HCT116 (cell line): ENCODE data around the gene TPRG1. TPM values are rescaled to one million over a fixed set of nuclear protein-coding genes. Genes with fewer than 3 reads are reported as not detected.

Experiments used
- ATAC-seq: fragments of 200-7000 bp; cut with Tn5 transposase; 2 replicates; pipeline ENCODE4 v1.9.1; 2020; ENCODE audit warnings: mild to moderate bottlenecking, moderate library complexity
- BruUV-seq: library from RNA; stranded (reverse); fragments of 400-500 nt; replicated peaks from 2 replicates; lab custom pipeline; 2021; lab: Mats Ljungman, UMichigan
- CTCF ChIA-PET: fragments of 300-600 bp; sonication (Branson Sonifier 250); formaldehyde crosslinking; loops from one replicate; lab custom pipeline; 2021; ENCODE audit warnings: antibody characterized with exemption; lab: Charles Lee
- POLR2A ChIA-PET: fragments of 300-600, 350-600 bp; sonication (Branson Sonifier 250); formaldehyde crosslinking; loops from one replicate; lab custom pipeline; 2021; ENCODE audit warnings: antibody characterized with exemption; lab: Charles Lee
- RAD21 ChIA-PET, 2 experiments: fragments of 300-600 bp; sonication (Branson Sonifier 250); formaldehyde crosslinking; loops; one replicate each; lab custom pipeline; 2023; ENCODE audit warnings: low total read pairs in 2 of 2; ENCODE audit not compliant: uncharacterized antibody in 2 of 2, unreplicated experiment in 2 of 2, low non-redundant PET in 1 of 2; lab: Charles Lee
- DNase-seq: peaks from one replicate; pipeline ENCODE4 v3.0.0-alpha.2; 2010; ENCODE audit warnings: low read depth, low spot score
- H2AFZ ChIP-seq: fragments of 200-600 bp; shearing (Covaris generic), sonication (generic); 2 replicates; pipeline ENCODE4 v1.6.1; 2017; ENCODE audit warnings: low read depth, mixed run types, mixed read lengths, antibody characterized with exemption, low read length; ENCODE audit not compliant: poor library complexity, severe bottlenecking
- H3K27ac ChIP-seq: 2 replicates; pipeline ENCODE4 v1.5.1; 2012; ENCODE audit warnings: low read depth, low read length
- H3K27me3 ChIP-seq: fragments of 200-600 bp; sonication (generic); 2 replicates; pipeline ENCODE4 v1.6.1; 2016; ENCODE audit warnings: mixed run types, low read length, mixed read lengths; ENCODE audit not compliant: insufficient read depth
- H3K36me3 ChIP-seq, 2 experiments: fragments of 200-500 bp in 1 of 2; fragments of 200-600 bp in 1 of 2; sonication (Bioruptor generic) in 1 of 2; sonication (generic) in 1 of 2; 2 replicates each; pipeline versions ENCODE4 v1.5.1 to v1.6.1; 2014 to 2016; ENCODE audit warnings: low read length in 2 of 2, inconsistent platforms in 1 of 2, mixed read lengths in 1 of 2, mixed run types in 1 of 2; ENCODE audit not compliant: insufficient read depth in 2 of 2, control insufficient read depth in 1 of 2
- H3K4me1 ChIP-seq, 2 experiments: fragments of 200-600 bp in 1 of 2; sonication (generic) in 1 of 2; 2 replicates each; pipeline versions ENCODE4 v1.5.1 to v1.6.1; 2012 to 2017; ENCODE audit warnings: low read length in 2 of 2, inconsistent platforms in 1 of 2, mild to moderate bottlenecking in 1 of 2, mixed read lengths in 1 of 2, mixed run types in 1 of 2, moderate library complexity in 1 of 2; ENCODE audit not compliant: insufficient read depth in 2 of 2, control insufficient read depth in 1 of 2
- H3K4me2 ChIP-seq: fragments of 200-600 bp; sonication (generic); 2 replicates; pipeline ENCODE4 v1.6.1; 2017; ENCODE audit warnings: mixed run types, low read length, mixed read lengths
- H3K4me3 ChIP-seq, 2 experiments: fragments of 200-600 bp in 1 of 2; sonication (generic) in 1 of 2; replicated peaks in 1 of 2; 2 replicates each; pipeline ENCODE4 v1.5.1; 2011 to 2016; ENCODE audit warnings: low read length in 2 of 2, control low read depth in 1 of 2, low read depth in 1 of 2, mild to moderate bottlenecking in 1 of 2, mixed read lengths in 1 of 2, mixed run types in 1 of 2
- H3K79me2 ChIP-seq: fragments of 200-600 bp; sonication (generic); 2 replicates; pipeline ENCODE4 v1.6.1; 2017; ENCODE audit warnings: mild to moderate bottlenecking, mixed run types, low read length, moderate library complexity, mixed read lengths; ENCODE audit not compliant: insufficient read depth
- H3K9ac ChIP-seq: fragments of 200-600 bp; sonication (generic); 2 replicates; pipeline ENCODE4 v1.6.1; 2016; ENCODE audit warnings: low read length, mixed read lengths
- H3K9me2 ChIP-seq: fragments of 200-600 bp; sonication (generic), shearing (Covaris generic); 2 replicates; pipeline ENCODE4 v1.6.1; 2017; ENCODE audit warnings: mixed run types, mild to moderate bottlenecking, moderate library complexity; ENCODE audit not compliant: insufficient read depth
- H3K9me3 ChIP-seq, 2 experiments: fragments of 200-500 bp in 1 of 2; fragments of 200-600 bp in 1 of 2; sonication (Bioruptor generic) in 1 of 2; sonication (generic) in 1 of 2; 2 replicates each; pipeline ENCODE4 v1.6.1; 2014 to 2017; ENCODE audit warnings: low read length in 2 of 2, mixed read lengths in 2 of 2, inconsistent platforms in 1 of 2, low read depth in 1 of 2, mild to moderate bottlenecking in 1 of 2, mixed run types in 1 of 2, moderate library complexity in 1 of 2; ENCODE audit not compliant: control insufficient read depth in 1 of 2, insufficient read depth in 1 of 2
- H4K20me1 ChIP-seq: fragments of 200-600 bp; sonication (generic), shearing (Covaris generic); 2 replicates; pipeline ENCODE4 v1.6.1; 2017; ENCODE audit warnings: mixed run types, mild to moderate bottlenecking, moderate library complexity; ENCODE audit not compliant: insufficient read depth
- CBX3 ChIP-seq: IDR thresholded peaks from 2 replicates; pipeline ENCODE4 v1.6.1; 2012; ENCODE audit warnings: low read depth
- CEBPB ChIP-seq: IDR thresholded peaks from 2 replicates; pipeline ENCODE4 v1.6.1; 2012; ENCODE audit warnings: low read depth
- ELF1 ChIP-seq: IDR thresholded peaks from 2 replicates; pipeline ENCODE4 v1.6.1; 2012; ENCODE audit warnings: low read depth, borderline replicate concordance
- EZH2 ChIP-seq: fragments of 200-600 bp; sonication (generic); IDR thresholded peaks from 2 replicates; pipeline ENCODE4 v1.6.1; 2017; ENCODE audit warnings: antibody characterized with exemption, mixed run types
- EZH2phosphoT487 ChIP-seq: fragments of 200-600 bp; IDR thresholded peaks from 2 replicates; pipeline ENCODE4 v1.6.1; 2018; ENCODE audit warnings: antibody characterized with exemption, borderline replicate concordance
- POLR2A ChIP-seq: IDR thresholded peaks from 2 replicates; pipeline ENCODE4 v1.7.0; 2011; ENCODE audit warnings: borderline replicate concordance; ENCODE audit not compliant: insufficient read depth, insufficient read length; ENCODE audit errors: extremely low read depth
- POLR2AphosphoS5 ChIP-seq: IDR thresholded peaks from 2 replicates; pipeline ENCODE4 v1.6.1; 2011; ENCODE audit warnings: mild to moderate bottlenecking, low read depth, low read length, moderate library complexity
- RAD21 ChIP-seq: IDR thresholded peaks from 2 replicates; pipeline ENCODE4 v1.6.1; 2012; ENCODE audit warnings: low read depth, mild to moderate bottlenecking
- SIN3A ChIP-seq: IDR thresholded peaks from 2 replicates; pipeline ENCODE4 v1.6.1; 2012; ENCODE audit warnings: low read depth
- SP1 ChIP-seq: IDR thresholded peaks from 2 replicates; pipeline ENCODE4 v1.6.1; 2012; ENCODE audit warnings: low read depth
- SRF ChIP-seq: IDR thresholded peaks from 2 replicates; pipeline ENCODE4 v1.6.1; 2012; ENCODE audit warnings: low read depth
- TCF7L2 ChIP-seq: IDR thresholded peaks from 2 replicates; pipeline ENCODE4 v1.7.0; 2011; ENCODE audit warnings: borderline replicate concordance, inconsistent platforms; ENCODE audit not compliant: insufficient read depth, insufficient read length; ENCODE audit errors: extremely low read depth
- YY1 ChIP-seq: IDR thresholded peaks from 2 replicates; pipeline ENCODE4 v1.6.1; 2011; ENCODE audit warnings: low read length, low read depth, moderate library complexity, mild to moderate bottlenecking; ENCODE audit not compliant: insufficient replicate concordance; ENCODE audit errors: extremely low read depth
- ZFX ChIP-seq: fragments of 450-650 bp; IDR thresholded peaks from 2 replicates; pipeline ENCODE4 v1.6.1; 2017
- ZNF274 ChIP-seq: fragments of 200-500 bp; sonication (Bioruptor generic); IDR thresholded peaks from 2 replicates; pipeline ENCODE4 v1.6.1; 2014; ENCODE audit warnings: mild to moderate bottlenecking, low read depth, low read length, inconsistent platforms
- intact Hi-C: fragments of 100-400 bp; cut with micrococcal nuclease; formaldehyde crosslinking; loops from 2 replicates; pipeline ENCODE4 v1.10.0; 2022
- total RNA-seq: library from RNA; stranded (reverse); gene quantifications from one replicate; pipeline ENCODE4 v1.2.1, GENCODE V29; 2021; ENCODE audit not compliant: unreplicated experiment
- TF ChIP-seq, protein P1 (sequence below): IDR thresholded peaks from 2 replicates; pipeline ENCODE4 v1.6.1; 2012
- TF ChIP-seq, protein P2 (sequence below): IDR thresholded peaks from 2 replicates; pipeline ENCODE4 v1.6.1; 2011; ENCODE audit warnings: mild to moderate bottlenecking, low read length, moderate library complexity; ENCODE audit not compliant: insufficient replicate concordance; ENCODE audit errors: extremely low read depth
- TF ChIP-seq, protein P3 (sequence below): IDR thresholded peaks from 2 replicates; pipeline ENCODE4 v1.6.1; 2012; ENCODE audit warnings: low read depth

The TPRG1 gene
- total RNA-seq, 1 experiment from 2014 or later, result 2.8 TPM

DNA sequence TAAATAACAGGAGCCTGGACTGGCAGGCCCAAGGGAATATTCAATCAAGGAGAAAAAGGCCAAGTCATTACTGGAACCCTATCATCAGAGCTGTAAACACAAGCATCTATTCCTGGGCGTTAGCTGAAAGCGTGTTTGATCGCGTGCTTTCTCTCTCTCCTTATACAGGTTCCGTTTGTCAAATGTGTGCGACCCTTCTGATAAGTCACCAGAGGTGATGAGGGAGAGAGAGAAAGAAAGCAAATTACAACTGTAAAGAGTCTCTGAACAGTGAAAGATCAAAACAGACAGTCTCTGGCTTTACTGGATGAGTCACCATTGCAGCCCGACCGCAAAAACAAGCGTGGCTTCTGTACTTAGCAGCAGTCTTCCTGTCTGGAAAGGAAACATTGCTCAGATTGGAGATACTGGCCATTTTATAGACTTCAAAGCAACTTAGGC is 39.5 kb upstream of the TPRG1 start (continued):
- peak; percentile 97 for TF ChIP-seq SIN3A
- peak; percentile 88 for TF ChIP-seq CEBPB
- TF ChIP-seq RAD21, result 0 out of 2 replicates have a peak, but pooled peaks have one; percentile 3
- peak; percentile 98 for TF ChIP-seq CBX3
- TF ChIP-seq POLR2A, result no peak
- TF ChIP-seq ZFX, result no peak
- peak; percentile 99 for TF ChIP-seq TCF7L2
- TF ChIP-seq EZH2, result no peak

DNA sequence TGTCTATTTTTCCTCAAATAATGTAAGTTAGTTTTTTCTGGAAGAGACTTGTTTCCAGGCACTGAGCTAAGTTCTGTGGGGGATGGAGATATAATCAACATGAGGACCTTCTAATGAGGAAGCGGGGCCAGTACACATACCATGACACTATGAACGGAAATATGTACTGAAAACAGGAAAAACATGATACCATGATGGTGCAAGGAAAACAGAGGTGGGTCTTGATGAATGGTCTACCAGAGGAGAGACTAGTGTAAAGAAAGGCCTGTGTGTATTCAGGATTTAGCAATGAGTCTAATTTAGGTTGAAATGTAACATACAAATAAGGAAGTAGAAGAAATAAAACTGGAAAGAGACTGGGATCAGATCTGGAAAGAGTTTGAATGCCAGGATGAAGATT is 38.9 kb upstream of the TPRG1 start:
- no peaks in the 10 kb centered on the region for H3K79me2 ChIP-seq
- H3K9ac ChIP-seq, result peak overlapping the region; percentile 31; the same call in 1 of the 2 replicates
- no peaks in the 10 kb centered on the region for H3K36me3 ChIP-seq
- H3K27me3 ChIP-seq, result no peaks in the 10 kb centered on the region
- intact Hi-C loops, result no loop called here
- no TSS peak for BruUV-seq
- H4K20me1 ChIP-seq, result no peaks in the 10 kb centered on the region
- H3K4me3 ChIP-seq, result no peak overlapping the region
- DNase-seq (no peak), ATAC-seq (peak; percentile 36)
- POLR2A ChIA-PET, result no interaction called here
- H3K27ac ChIP-seq, result peak overlapping the region; percentile 53; the same call in 1 of the 2 replicates
- H2AFZ ChIP-seq, result peak overlapping the region; percentile 14
- RAD21 ChIA-PET, result no interaction called here
- H3K9me3 ChIP-seq, result no peaks in the 10 kb centered on the region
- CTCF ChIA-PET, result interaction anchor here (1.5 kb wide), 1 partner anchor 1392 kb away, joined by 4 read pairs; no protein-coding TSS in a partner anchor
- H3K9me2 ChIP-seq, result no peaks in the 10 kb centered on the region
- H3K4me1 ChIP-seq, result peaks cover 26 to 29% of the 10 kb centered on the region in 2 experiments
- peak overlapping the region; percentile 70 for H3K4me2 ChIP-seq
- no peak for TF ChIP-seq EZH2
- TF ChIP-seq, protein P1, sequence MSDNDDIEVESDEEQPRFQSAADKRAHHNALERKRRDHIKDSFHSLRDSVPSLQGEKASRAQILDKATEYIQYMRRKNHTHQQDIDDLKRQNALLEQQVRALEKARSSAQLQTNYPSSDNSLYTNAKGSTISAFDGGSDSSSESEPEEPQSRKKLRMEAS, result no peak
- TF ChIP-seq POLR2A, result no peak
- no peak for TF ChIP-seq SP1
- TF ChIP-seq, protein P2, sequence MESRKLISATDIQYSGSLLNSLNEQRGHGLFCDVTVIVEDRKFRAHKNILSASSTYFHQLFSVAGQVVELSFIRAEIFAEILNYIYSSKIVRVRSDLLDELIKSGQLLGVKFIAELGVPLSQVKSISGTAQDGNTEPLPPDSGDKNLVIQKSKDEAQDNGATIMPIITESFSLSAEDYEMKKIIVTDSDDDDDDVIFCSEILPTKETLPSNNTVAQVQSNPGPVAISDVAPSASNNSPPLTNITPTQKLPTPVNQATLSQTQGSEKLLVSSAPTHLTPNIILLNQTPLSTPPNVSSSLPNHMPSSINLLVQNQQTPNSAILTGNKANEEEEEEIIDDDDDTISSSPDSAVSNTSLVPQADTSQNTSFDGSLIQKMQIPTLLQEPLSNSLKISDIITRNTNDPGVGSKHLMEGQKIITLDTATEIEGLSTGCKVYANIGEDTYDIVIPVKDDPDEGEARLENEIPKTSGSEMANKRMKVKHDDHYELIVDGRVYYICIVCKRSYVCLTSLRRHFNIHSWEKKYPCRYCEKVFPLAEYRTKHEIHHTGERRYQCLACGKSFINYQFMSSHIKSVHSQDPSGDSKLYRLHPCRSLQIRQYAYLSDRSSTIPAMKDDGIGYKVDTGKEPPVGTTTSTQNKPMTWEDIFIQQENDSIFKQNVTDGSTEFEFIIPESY, result no peak
- no peak for TF ChIP-seq CBX3
- TF ChIP-seq YY1, result no peak
- no peak for TF ChIP-seq ZNF274
- TF ChIP-seq, protein P3, sequence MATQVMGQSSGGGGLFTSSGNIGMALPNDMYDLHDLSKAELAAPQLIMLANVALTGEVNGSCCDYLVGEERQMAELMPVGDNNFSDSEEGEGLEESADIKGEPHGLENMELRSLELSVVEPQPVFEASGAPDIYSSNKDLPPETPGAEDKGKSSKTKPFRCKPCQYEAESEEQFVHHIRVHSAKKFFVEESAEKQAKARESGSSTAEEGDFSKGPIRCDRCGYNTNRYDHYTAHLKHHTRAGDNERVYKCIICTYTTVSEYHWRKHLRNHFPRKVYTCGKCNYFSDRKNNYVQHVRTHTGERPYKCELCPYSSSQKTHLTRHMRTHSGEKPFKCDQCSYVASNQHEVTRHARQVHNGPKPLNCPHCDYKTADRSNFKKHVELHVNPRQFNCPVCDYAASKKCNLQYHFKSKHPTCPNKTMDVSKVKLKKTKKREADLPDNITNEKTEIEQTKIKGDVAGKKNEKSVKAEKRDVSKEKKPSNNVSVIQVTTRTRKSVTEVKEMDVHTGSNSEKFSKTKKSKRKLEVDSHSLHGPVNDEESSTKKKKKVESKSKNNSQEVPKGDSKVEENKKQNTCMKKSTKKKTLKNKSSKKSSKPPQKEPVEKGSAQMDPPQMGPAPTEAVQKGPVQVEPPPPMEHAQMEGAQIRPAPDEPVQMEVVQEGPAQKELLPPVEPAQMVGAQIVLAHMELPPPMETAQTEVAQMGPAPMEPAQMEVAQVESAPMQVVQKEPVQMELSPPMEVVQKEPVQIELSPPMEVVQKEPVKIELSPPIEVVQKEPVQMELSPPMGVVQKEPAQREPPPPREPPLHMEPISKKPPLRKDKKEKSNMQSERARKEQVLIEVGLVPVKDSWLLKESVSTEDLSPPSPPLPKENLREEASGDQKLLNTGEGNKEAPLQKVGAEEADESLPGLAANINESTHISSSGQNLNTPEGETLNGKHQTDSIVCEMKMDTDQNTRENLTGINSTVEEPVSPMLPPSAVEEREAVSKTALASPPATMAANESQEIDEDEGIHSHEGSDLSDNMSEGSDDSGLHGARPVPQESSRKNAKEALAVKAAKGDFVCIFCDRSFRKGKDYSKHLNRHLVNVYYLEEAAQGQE, result no peak
- no peak for TF ChIP-seq SRF
- TF ChIP-seq ELF1, result no peak
- no peak for TF ChIP-seq CEBPB
- TF ChIP-seq POLR2AphosphoS5, result no peak
- no peak for TF ChIP-seq TCF7L2
- TF ChIP-seq EZH2phosphoT487, result no peak
